HEK293 (cell line): ENCODE results near the gene S100A10.

Source experiments
- CTCF ChIA-PET: fragments of 350-600 bp; formaldehyde crosslinking; extraction: SDS; loops from one replicate; lab custom pipeline; 2021; ENCODE audit warnings: antibody characterized with exemption; lab: Yijun Ruan, JAX
- POLR2A ChIA-PET: fragments of 300-600 bp; formaldehyde crosslinking; extraction: SDS; loops from one replicate; lab custom pipeline; 2020; ENCODE audit warnings: antibody characterized with exemption, inconsistent platforms; lab: Yijun Ruan, JAX
- H3K27ac ChIP-seq: fragments of 200-500 bp; sonication (Bioruptor generic); 2 replicates; pipeline ENCODE4 v1.5.1; 2014; ENCODE audit warnings: low read depth, low read length, control low read depth, inconsistent platforms; ENCODE audit errors: extremely low read depth
- H3K36me3 ChIP-seq, 2 experiments: fragments of 200-500 bp in 1 of 2; sonication (Bioruptor generic) in 1 of 2; 1 replicate in 1 of 2; 2 replicates in 1 of 2; pipeline ENCODE4 v1.5.1; 2014 to 2017; ENCODE audit warnings: inconsistent platforms in 2 of 2, low read length in 2 of 2; ENCODE audit not compliant: control insufficient read depth in 2 of 2, insufficient read depth in 1 of 2
- H3K4me1 ChIP-seq: fragments of 200-500 bp; sonication (Bioruptor generic); 2 replicates; pipeline ENCODE4 v1.5.1; 2014; ENCODE audit warnings: mild to moderate bottlenecking, low read length, inconsistent platforms; ENCODE audit not compliant: control insufficient read depth, insufficient read depth
- H3K4me3 ChIP-seq: 2 replicates; pipeline ENCODE4 v1.5.1; 2011; ENCODE audit warnings: low read depth, mild to moderate bottlenecking, control low read depth, low read length, moderate library complexity
- H3K9me3 ChIP-seq: fragments of 200-500 bp; sonication (Bioruptor generic); 2 replicates; pipeline ENCODE4 v1.5.1; 2014; ENCODE audit warnings: low read depth, low read length, inconsistent platforms; ENCODE audit not compliant: control insufficient read depth, insufficient read depth
- OSR2 ChIP-seq: fragments of 450-650 bp; formaldehyde crosslinking; IDR thresholded peaks from 2 replicates; pipeline ENCODE4 v1.5.1; 2016; ENCODE audit warnings: missing biosample characterization, missing genetic modification characterization
- SP7 ChIP-seq: fragments of 450-650 bp; formaldehyde crosslinking; IDR thresholded peaks from 2 replicates; pipeline ENCODE4 v1.5.1; 2016; ENCODE audit warnings: missing biosample characterization, missing genetic modification characterization
- YY2 ChIP-seq: fragments of 450-650 bp; formaldehyde crosslinking; IDR thresholded peaks from 2 replicates; pipeline ENCODE4 v1.5.1; 2016; ENCODE audit warnings: missing biosample characterization, missing genetic modification characterization
- ZBTB21 ChIP-seq: fragments of 450-650 bp; formaldehyde crosslinking; IDR thresholded peaks from 2 replicates; pipeline ENCODE4 v1.5.1; 2017; ENCODE audit warnings: missing biosample characterization, missing genetic modification characterization
- ZBTB7A ChIP-seq: fragments of 450-650 bp; formaldehyde crosslinking; IDR thresholded peaks from 2 replicates; pipeline ENCODE4 v1.5.1; 2016; ENCODE audit warnings: low read depth, missing biosample characterization, missing genetic modification characterization
- ZNF133 ChIP-seq: fragments of 450-650 bp; formaldehyde crosslinking; IDR thresholded peaks from 2 replicates; pipeline ENCODE4 v1.5.1; 2016; ENCODE audit warnings: missing biosample characterization, missing genetic modification characterization
- ZNF223 ChIP-seq: fragments of 450-650 bp; formaldehyde crosslinking; IDR thresholded peaks from 2 replicates; pipeline ENCODE4 v1.5.1; 2016; ENCODE audit warnings: missing biosample characterization, missing genetic modification characterization
- ZNF24 ChIP-seq: fragments of 450-650 bp; formaldehyde crosslinking; IDR thresholded peaks from 2 replicates; pipeline ENCODE4 v1.5.1; 2016; ENCODE audit warnings: missing biosample characterization, missing genetic modification characterization
- ZNF335 ChIP-seq: fragments of 450-650 bp; formaldehyde crosslinking; conservative IDR thresholded peaks from 2 replicates; pipeline ENCODE4 v1.5.1; 2016; ENCODE audit warnings: missing biosample characterization, missing genetic modification characterization
- ZNF394 ChIP-seq: fragments of 450-650 bp; formaldehyde crosslinking; IDR thresholded peaks from 2 replicates; pipeline ENCODE4 v1.5.1; 2016; ENCODE audit warnings: missing biosample characterization, missing genetic modification characterization, mild to moderate bottlenecking, moderate library complexity, borderline replicate concordance
- ZNF404 ChIP-seq: fragments of 450-650 bp; formaldehyde crosslinking; IDR thresholded peaks from 2 replicates; pipeline ENCODE4 v1.5.1; 2017; ENCODE audit warnings: missing biosample characterization, missing genetic modification characterization
- ZNF426 ChIP-seq: fragments of 450-650 bp; formaldehyde crosslinking; IDR thresholded peaks from 2 replicates; pipeline ENCODE4 v1.5.1; 2017; ENCODE audit warnings: missing biosample characterization, missing genetic modification characterization, mild to moderate bottlenecking, inconsistent platforms, moderate library complexity
- ZNF555 ChIP-seq: fragments of 450-650 bp; formaldehyde crosslinking; conservative IDR thresholded peaks from 2 replicates; pipeline ENCODE4 v1.5.1; 2017; ENCODE audit warnings: missing biosample characterization, mild to moderate bottlenecking, missing genetic modification characterization, inconsistent platforms
- ZNF558 ChIP-seq: fragments of 450-650 bp; formaldehyde crosslinking; IDR thresholded peaks from 2 replicates; pipeline ENCODE4 v1.5.1; 2016; ENCODE audit warnings: missing biosample characterization, missing genetic modification characterization
- ZNF585B ChIP-seq: fragments of 450-650 bp; formaldehyde crosslinking; IDR thresholded peaks from 2 replicates; pipeline ENCODE4 v1.5.1; 2016; ENCODE audit warnings: missing biosample characterization, missing genetic modification characterization
- TF ChIP-seq, protein P1 (sequence below): fragments of 450-650 bp; IDR thresholded peaks from 2 replicates; pipeline ENCODE4 v1.5.1; 2018; ENCODE audit warnings: missing biosample characterization, mild to moderate bottlenecking, missing genetic modification characterization
- TF ChIP-seq, protein P2 (sequence below): fragments of 450-650 bp; formaldehyde crosslinking; IDR thresholded peaks from 2 replicates; pipeline ENCODE4 v1.5.1; 2016; ENCODE audit warnings: missing biosample characterization, missing genetic modification characterization
- TF ChIP-seq, protein P3 (sequence below): fragments of 450-650 bp; formaldehyde crosslinking; IDR thresholded peaks from 2 replicates; pipeline ENCODE4 v1.5.1; 2016; ENCODE audit warnings: missing biosample characterization, missing genetic modification characterization, low read depth
- TF ChIP-seq, protein P4 (sequence below): fragments of 450-650 bp; formaldehyde crosslinking; IDR thresholded peaks from 2 replicates; pipeline ENCODE4 v1.5.1; 2016; ENCODE audit warnings: missing biosample characterization, missing genetic modification characterization
- TF ChIP-seq, protein P5 (sequence below): fragments of 450-650 bp; formaldehyde crosslinking; conservative IDR thresholded peaks from 2 replicates; pipeline ENCODE4 v1.5.1; 2016; ENCODE audit warnings: low read depth, missing biosample characterization, missing genetic modification characterization
- TF ChIP-seq, protein P6 (sequence below): fragments of 450-650 bp; formaldehyde crosslinking; IDR thresholded peaks from 2 replicates; pipeline ENCODE4 v1.5.1; 2017; ENCODE audit warnings: missing biosample characterization, missing genetic modification characterization

S100A10 gene

DNA sequence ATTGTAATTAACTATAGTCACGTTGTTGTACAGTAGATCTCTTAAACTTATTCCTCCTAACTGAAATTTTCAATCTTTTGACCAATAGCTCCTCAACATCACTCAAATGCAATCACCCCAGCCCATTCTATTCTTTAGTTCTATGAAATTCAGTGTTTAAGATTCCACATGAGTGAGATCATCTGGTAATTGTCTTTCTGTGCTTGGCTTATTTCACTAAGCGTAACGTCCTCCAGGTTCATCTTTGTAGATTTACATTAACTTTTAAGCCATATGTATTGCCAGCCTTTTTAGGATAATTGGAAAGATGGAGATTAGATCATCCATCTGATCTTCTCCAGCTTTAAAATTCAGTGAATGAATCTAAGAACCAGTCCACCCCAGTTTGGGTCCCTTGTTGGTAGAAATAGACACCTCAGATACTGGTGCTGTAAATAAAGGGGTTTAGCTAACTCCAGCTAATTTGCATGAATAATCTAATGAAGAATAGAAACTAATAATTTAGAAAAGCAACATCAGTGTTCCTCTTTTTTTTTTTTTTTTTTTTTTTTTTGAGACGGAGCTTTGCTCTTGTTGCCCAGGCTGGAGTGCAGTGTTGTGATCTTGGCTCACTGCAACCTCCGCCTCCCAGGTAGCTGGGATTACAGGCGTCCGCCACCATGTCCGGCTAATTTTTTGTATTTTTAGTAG lies 7.0 kb downstream of the S100A10 start (continued):
- TF ChIP-seq ZNF394 (tag by site-specific recombination), result no peak
- 0 out of 2 replicates have a peak, but pooled peaks have one; percentile 13 for TF ChIP-seq SP7 (tag by site-specific recombination)
- TF ChIP-seq, protein P1, sequence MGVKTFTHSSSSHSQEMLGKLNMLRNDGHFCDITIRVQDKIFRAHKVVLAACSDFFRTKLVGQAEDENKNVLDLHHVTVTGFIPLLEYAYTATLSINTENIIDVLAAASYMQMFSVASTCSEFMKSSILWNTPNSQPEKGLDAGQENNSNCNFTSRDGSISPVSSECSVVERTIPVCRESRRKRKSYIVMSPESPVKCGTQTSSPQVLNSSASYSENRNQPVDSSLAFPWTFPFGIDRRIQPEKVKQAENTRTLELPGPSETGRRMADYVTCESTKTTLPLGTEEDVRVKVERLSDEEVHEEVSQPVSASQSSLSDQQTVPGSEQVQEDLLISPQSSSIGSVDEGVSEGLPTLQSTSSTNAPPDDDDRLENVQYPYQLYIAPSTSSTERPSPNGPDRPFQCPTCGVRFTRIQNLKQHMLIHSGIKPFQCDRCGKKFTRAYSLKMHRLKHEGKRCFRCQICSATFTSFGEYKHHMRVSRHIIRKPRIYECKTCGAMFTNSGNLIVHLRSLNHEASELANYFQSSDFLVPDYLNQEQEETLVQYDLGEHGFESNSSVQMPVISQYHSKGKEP, result no peak
- TF ChIP-seq ZBTB7A (tag by site-specific recombination), result no peak
- no peak for TF ChIP-seq YY2 (tag by site-specific recombination)
- TF ChIP-seq ZNF426 (tag by site-specific recombination), result no peak
- TF ChIP-seq, protein P2, sequence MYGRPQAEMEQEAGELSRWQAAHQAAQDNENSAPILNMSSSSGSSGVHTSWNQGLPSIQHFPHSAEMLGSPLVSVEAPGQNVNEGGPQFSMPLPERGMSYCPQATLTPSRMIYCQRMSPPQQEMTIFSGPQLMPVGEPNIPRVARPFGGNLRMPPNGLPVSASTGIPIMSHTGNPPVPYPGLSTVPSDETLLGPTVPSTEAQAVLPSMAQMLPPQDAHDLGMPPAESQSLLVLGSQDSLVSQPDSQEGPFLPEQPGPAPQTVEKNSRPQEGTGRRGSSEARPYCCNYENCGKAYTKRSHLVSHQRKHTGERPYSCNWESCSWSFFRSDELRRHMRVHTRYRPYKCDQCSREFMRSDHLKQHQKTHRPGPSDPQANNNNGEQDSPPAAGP (tag by site-specific recombination), result no peak

DNA sequence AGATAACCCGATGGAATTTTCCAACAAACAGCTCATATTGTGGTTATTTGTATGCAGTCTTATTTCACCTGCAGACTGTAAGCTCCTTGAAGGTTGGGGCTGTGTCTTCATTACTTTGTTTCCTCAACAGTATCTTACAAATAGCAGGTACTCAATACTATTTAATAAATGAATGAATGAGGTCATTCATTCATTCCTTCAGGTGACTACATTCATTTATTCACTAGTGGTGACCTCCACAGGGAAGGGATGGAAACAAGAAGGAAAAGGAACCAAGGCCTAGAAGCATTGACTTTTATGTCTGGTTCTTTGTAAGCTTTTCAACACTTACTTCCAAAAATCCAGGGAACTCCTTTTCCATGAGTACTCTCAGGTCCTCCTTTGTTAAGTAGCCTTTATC lies 7.9 kb downstream of the S100A10 start:
- H3K27ac ChIP-seq, result no peak overlapping the region
- CTCF ChIA-PET, result interaction anchor here (0.7 to 9.3 kb wide), 7 partner anchors 9 to 49 kb away, joined by 3 to 131 read pairs (median 6); no protein-coding TSS in a partner anchor
- peaks cover 36% of the 10 kb centered on the region for H3K4me1 ChIP-seq
- no peaks in the 10 kb centered on the region for H3K9me3 ChIP-seq
- peaks cover 18 to 55% of the 10 kb centered on the region in 2 experiments; a peak in 2 of 3 replicates for H3K36me3 ChIP-seq
- POLR2A ChIA-PET, result interaction anchor here (0.8 to 1.0 kb wide), 2 partner anchors 13 to 18 kb away, joined by 3 to 4 read pairs; no protein-coding TSS in a partner anchor
- no peak overlapping the region for H3K4me3 ChIP-seq
- TF ChIP-seq ZNF24 (tag by site-specific recombination) (peak; percentile 55; the same call in 1 of the 2 replicates), ZNF558 (tag by site-specific recombination) (no peak)
- TF ChIP-seq, protein P3, sequence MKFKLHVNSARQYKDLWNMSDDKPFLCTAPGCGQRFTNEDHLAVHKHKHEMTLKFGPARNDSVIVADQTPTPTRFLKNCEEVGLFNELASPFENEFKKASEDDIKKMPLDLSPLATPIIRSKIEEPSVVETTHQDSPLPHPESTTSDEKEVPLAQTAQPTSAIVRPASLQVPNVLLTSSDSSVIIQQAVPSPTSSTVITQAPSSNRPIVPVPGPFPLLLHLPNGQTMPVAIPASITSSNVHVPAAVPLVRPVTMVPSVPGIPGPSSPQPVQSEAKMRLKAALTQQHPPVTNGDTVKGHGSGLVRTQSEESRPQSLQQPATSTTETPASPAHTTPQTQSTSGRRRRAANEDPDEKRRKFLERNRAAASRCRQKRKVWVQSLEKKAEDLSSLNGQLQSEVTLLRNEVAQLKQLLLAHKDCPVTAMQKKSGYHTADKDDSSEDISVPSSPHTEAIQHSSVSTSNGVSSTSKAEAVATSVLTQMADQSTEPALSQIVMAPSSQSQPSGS (tag by site-specific recombination), result 0 out of 2 replicates have a peak, but pooled peaks have one; percentile 11
- TF ChIP-seq, all 188 proteins: peak for 2

DNA sequence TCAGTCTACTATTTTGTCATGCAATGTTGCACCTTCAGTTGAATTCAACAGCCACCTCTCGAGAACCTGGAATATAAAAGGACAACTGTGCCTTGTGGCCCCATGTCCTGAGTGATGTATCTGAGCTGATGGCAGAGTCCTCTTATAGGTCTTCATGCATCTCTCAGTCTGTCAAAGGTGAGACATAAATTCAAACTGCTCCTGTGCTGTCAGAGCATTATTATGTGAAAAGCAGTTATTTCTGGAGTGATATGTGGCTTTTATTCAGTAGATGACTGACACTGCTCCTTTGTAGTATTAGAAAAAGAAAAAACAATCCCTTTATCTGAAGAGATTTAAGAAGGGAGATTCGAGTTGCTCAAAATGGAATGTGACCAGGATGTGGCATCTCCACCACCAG lies 8.4 kb downstream of the S100A10 start:
- Histone ChIP-seq H3K4me1 (peaks cover 37% of the 10 kb centered on the region), H3K36me3 (peaks cover 18 to 58% of the 10 kb centered on the region in 2 experiments; a peak in 2 of 3 replicates), H3K4me3 (no peak overlapping the region), H3K27ac (no peak overlapping the region), H3K9me3 (no peaks in the 10 kb centered on the region)
- ChIA-PET POLR2A (no interaction called here), CTCF (interaction anchor here (0.7 to 9.3 kb wide), 5 partner anchors 9 to 49 kb away, joined by 3 to 131 read pairs (median 6); no protein-coding TSS in a partner anchor)
- TF ChIP-seq ZNF585B (tag by site-specific recombination), result no peak
- TF ChIP-seq, protein P4, sequence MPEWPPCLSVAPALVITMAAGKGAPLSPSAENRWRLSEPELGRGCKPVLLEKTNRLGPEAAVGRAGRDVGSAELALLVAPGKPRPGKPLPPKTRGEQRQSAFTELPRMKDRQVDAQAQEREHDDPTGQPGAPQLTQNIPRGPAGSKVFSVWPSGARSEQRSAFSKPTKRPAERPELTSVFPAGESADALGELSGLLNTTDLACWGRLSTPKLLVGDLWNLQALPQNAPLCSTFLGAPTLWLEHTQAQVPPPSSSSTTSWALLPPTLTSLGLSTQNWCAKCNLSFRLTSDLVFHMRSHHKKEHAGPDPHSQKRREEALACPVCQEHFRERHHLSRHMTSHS (tag by site-specific recombination), result no peak
- TF ChIP-seq ZNF133, result no peak
- no peak for TF ChIP-seq OSR2 (tag by site-specific recombination)
- TF ChIP-seq ZNF335 (tag by site-specific recombination), result no peak
- TF ChIP-seq ZBTB21 (tag by site-specific recombination), result no peak
- TF ChIP-seq ZNF223 (tag by site-specific recombination), result no peak
- TF ChIP-seq, protein P5, sequence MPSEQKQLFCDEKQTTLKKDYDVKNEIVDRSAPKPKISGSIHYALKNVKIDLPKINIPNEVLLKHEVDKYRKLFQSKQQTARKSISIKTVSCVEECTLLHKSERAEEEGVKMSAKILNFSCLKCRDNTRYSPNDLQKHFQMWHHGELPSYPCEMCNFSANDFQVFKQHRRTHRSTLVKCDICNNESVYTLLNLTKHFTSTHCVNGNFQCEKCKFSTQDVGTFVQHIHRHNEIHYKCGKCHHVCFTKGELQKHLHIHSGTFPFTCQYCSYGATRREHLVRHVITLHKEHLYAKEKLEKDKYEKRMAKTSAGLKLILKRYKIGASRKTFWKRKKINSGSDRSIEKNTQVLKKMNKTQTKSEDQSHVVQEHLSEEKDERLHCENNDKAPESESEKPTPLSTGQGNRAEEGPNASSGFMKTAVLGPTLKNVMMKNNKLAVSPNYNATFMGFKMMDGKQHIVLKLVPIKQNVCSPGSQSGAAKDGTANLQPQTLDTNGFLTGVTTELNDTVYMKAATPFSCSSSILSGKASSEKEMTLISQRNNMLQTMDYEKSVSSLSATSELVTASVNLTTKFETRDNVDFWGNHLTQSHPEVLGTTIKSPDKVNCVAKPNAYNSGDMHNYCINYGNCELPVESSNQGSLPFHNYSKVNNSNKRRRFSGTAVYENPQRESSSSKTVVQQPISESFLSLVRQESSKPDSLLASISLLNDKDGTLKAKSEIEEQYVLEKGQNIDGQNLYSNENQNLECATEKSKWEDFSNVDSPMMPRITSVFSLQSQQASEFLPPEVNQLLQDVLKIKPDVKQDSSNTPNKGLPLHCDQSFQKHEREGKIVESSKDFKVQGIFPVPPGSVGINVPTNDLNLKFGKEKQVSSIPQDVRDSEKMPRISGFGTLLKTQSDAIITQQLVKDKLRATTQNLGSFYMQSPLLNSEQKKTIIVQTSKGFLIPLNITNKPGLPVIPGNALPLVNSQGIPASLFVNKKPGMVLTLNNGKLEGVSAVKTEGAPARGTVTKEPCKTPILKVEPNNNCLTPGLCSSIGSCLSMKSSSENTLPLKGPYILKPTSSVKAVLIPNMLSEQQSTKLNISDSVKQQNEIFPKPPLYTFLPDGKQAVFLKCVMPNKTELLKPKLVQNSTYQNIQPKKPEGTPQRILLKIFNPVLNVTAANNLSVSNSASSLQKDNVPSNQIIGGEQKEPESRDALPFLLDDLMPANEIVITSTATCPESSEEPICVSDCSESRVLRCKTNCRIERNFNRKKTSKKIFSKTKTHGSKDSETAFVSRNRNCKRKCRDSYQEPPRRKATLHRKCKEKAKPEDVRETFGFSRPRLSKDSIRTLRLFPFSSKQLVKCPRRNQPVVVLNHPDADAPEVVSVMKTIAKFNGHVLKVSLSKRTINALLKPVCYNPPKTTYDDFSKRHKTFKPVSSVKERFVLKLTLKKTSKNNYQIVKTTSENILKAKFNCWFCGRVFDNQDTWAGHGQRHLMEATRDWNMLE (tag by site-specific recombination), result no peak
- TF ChIP-seq, protein P6, sequence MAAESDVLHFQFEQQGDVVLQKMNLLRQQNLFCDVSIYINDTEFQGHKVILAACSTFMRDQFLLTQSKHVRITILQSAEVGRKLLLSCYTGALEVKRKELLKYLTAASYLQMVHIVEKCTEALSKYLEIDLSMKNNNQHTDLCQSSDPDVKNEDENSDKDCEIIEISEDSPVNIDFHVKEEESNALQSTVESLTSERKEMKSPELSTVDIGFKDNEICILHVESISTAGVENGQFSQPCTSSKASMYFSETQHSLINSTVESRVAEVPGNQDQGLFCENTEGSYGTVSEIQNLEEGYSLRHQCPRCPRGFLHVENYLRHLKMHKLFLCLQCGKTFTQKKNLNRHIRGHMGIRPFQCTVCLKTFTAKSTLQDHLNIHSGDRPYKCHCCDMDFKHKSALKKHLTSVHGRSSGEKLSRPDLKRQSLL, result no peak
- TF ChIP-seq ZNF404 (tag by site-specific recombination), result no peak
- no peak for TF ChIP-seq ZNF555 (tag by site-specific recombination)
